CD14-positive monocyte (primary cell): ENCODE measurements around the gene PEX26. TPM values are rescaled to one million over a fixed set of nuclear protein-coding genes. Genes with fewer than 3 reads are reported as not detected.

Source experiments
- DNase-seq, 3 donors: peaks; one replicate each; pipeline ENCODE4 v3.0.0-alpha.2; 2011 to 2022
- H2AFZ ChIP-seq: 2 replicates; pipeline ENCODE4 v1.6.0; 2012; ENCODE audit warnings: mild to moderate bottlenecking, low read depth, low read length, inconsistent platforms; ENCODE audit not compliant: insufficient read depth, poor library complexity, severe bottlenecking
- H3K27ac ChIP-seq, 2 donors: 1 replicate in 1 of 2; 2 replicates in 1 of 2; pipeline ENCODE4 v1.5.1; 2012 to 2013; ENCODE audit warnings: low read length in 2 of 2, control low read depth in 1 of 2, inconsistent platforms in 1 of 2, low read depth in 1 of 2, mild to moderate bottlenecking in 1 of 2
- H3K27me3 ChIP-seq, 2 donors: one replicate each; pipeline versions ENCODE4 v1.6.0 to v1.6.1; 2011 to 2013; ENCODE audit warnings: low read length in 2 of 2; ENCODE audit not compliant: control insufficient read depth in 2 of 2, insufficient read depth in 2 of 2
- H3K36me3 ChIP-seq, 2 donors: replicated peaks in 1 of 2; 1 replicate in 1 of 2; 2 replicates in 1 of 2; pipeline versions ENCODE4 v1.5.1 to v1.6.1; 2012 to 2013; ENCODE audit warnings: low read length in 2 of 2, control low read depth in 1 of 2, inconsistent platforms in 1 of 2, mild to moderate bottlenecking in 1 of 2; ENCODE audit not compliant: insufficient read depth in 2 of 2, control insufficient read depth in 1 of 2
- H3K4me1 ChIP-seq, 2 donors: 1 replicate in 1 of 2; 2 replicates in 1 of 2; pipeline versions ENCODE4 v1.5.1 to v1.6.1; 2012 to 2013; ENCODE audit warnings: low read length in 2 of 2, control low read depth in 1 of 2, inconsistent platforms in 1 of 2, mild to moderate bottlenecking in 1 of 2, moderate library complexity in 1 of 2; ENCODE audit not compliant: insufficient read depth in 2 of 2, control insufficient read depth in 1 of 2
- H3K4me2 ChIP-seq: replicated peaks from 2 replicates; pipeline ENCODE3; 2012; ENCODE audit warnings: low read length, moderate library complexity, mild to moderate bottlenecking; ENCODE audit not compliant: poor library complexity, severe bottlenecking; ENCODE audit errors: extremely low read depth
- H3K4me3 ChIP-seq, 3 experiments: fragments of 200-600 bp in 1 of 3; sonication (generic) in 1 of 3; replicated peaks in 1 of 3; 1 replicate in 2 of 3; 2 replicates in 1 of 3; pipeline ENCODE4 v1.5.1; 2011 to 2013; ENCODE audit warnings: low read length in 3 of 3, mild to moderate bottlenecking in 3 of 3, control low read depth in 2 of 3, low read depth in 2 of 3, inconsistent platforms in 1 of 3, moderate library complexity in 1 of 3
- H3K79me2 ChIP-seq: 2 replicates; pipeline ENCODE4 v1.6.0; 2012; ENCODE audit warnings: mild to moderate bottlenecking, control low read depth, inconsistent platforms, low read length, moderate library complexity; ENCODE audit not compliant: insufficient read depth
- H3K9ac ChIP-seq: 2 replicates; pipeline ENCODE4 v1.6.0; 2017; ENCODE audit warnings: low read length, mild to moderate bottlenecking; ENCODE audit not compliant: insufficient read depth, poor library complexity, severe bottlenecking
- H3K9me3 ChIP-seq, 2 donors: replicated peaks in 1 of 2; 1 replicate in 1 of 2; 2 replicates in 1 of 2; pipeline versions ENCODE4 v1.5.1 to v1.6.1; 2012 to 2013; ENCODE audit warnings: low read length in 2 of 2, control low read depth in 1 of 2; ENCODE audit not compliant: control insufficient read depth in 1 of 2, insufficient read depth in 1 of 2
- H4K20me1 ChIP-seq: 2 replicates; pipeline ENCODE4 v1.6.0; 2012; ENCODE audit warnings: mild to moderate bottlenecking, low read length, control low read depth, moderate library complexity; ENCODE audit not compliant: insufficient read depth
- H3K27ac Mint-ChIP-seq, 7 donors: one replicate each; pipeline ENCODE4 v1.8.0; 2020; ENCODE audit warnings: mild to moderate bottlenecking in 7 of 7, mixed read lengths in 7 of 7, moderate library complexity in 6 of 7, inconsistent platforms in 2 of 7
- H3K27me3 Mint-ChIP-seq, 3 donors: one replicate each; pipeline ENCODE4 v1.8.0; 2021 to 2022; ENCODE audit warnings: low read depth in 3 of 3, mild to moderate bottlenecking in 3 of 3, mixed read lengths in 3 of 3, moderate library complexity in 3 of 3, inconsistent platforms in 1 of 3
- H3K36me3 Mint-ChIP-seq, 2 donors: one replicate each; pipeline ENCODE4 v1.8.0; 2020; ENCODE audit warnings: mixed read lengths in 2 of 2, inconsistent platforms in 1 of 2, mild to moderate bottlenecking in 1 of 2
- H3K4me1 Mint-ChIP-seq: one replicate; pipeline ENCODE4 v1.8.0; 2020; ENCODE audit warnings: mild to moderate bottlenecking, mixed read lengths
- H3K4me3 Mint-ChIP-seq, 2 donors: one replicate each; pipeline ENCODE4 v1.8.0; 2020; ENCODE audit warnings: mild to moderate bottlenecking in 2 of 2, mixed read lengths in 2 of 2, moderate library complexity in 1 of 2
- H3K9me3 Mint-ChIP-seq, 7 donors: one replicate each; pipeline ENCODE4 v1.8.0; 2020 to 2022; ENCODE audit warnings: mixed read lengths in 7 of 7, mild to moderate bottlenecking in 6 of 7, moderate library complexity in 6 of 7, inconsistent platforms in 2 of 7
- WGBS: methylation state at CpG from one replicate; pipeline ENCODE4 v1.1.5; 2013; ENCODE audit warnings: missing lambda C conversion rate; ENCODE audit not compliant: insufficient coverage; 5-methylcytosine and 5-hydroxymethylcytosine counted together
- intact Hi-C, 2 donors: fragments of 100-400 bp; cut with micrococcal nuclease; formaldehyde crosslinking; loops; one replicate each; pipeline versions ENCODE4 v1.15.0 to v1.15.1; 2023
- polyA plus RNA-seq, 3 donors: library from polyadenylated mRNA; depleted of rRNA in 1 of 3; unstranded in 2 of 3; stranded (reverse) in 1 of 3; fragments of 300-500 nt in 2 of 3; fragments of >200 nt in 1 of 3; fragmentation: Illumina TruSeq in 2 of 3; gene quantifications; 1 replicate in 2 of 3; 2 replicates in 1 of 3; pipeline ENCODE4 v1.2.3, GENCODE V29; 2012 to 2021
- TF ChIP-seq, protein P1 (sequence below): fragments of 200-600 bp; IDR thresholded peaks from one replicate; pipeline ENCODE4 v1.8.0; 2022; ENCODE audit warnings: antibody characterized with exemption, mild to moderate bottlenecking

Gene PEX26
- polyA plus RNA-seq, 3 donors, result 3.4 to 8.6 (median 3.7) TPM

DNA sequence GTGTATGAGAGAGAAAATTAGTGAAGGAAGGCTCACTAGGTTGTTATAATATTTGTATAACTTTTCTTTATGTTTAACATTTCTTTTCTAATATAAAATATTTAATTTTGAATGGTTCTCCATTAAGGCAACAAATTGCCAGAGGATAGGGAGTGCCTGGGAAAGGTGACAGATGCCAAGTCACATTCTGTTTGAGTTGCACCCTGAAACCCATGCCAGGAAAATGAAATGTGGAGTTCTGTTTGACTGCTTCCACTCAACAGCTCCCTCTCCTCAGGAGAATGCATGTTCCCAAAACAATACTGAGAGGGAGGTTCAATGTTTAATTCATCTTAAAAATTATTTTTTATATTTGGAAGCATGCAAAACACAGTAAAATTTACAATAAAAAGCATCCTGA lies 66.3 kb downstream of the PEX26 start:
- no peak overlapping the region for H3K4me3 Mint-ChIP-seq
- H3K4me1 ChIP-seq, result peaks cover 13 to 20% of the 10 kb centered on the region in 2 donors
- H3K36me3 ChIP-seq, result no peaks in the 10 kb centered on the region
- no peak overlapping the region for H3K9ac ChIP-seq
- no peaks in the 10 kb centered on the region for H3K79me2 ChIP-seq
- H3K27me3 Mint-ChIP-seq, result peaks cover 5 to 10% (median 9%) of the 10 kb centered on the region in 3 donors
- peaks cover 0 to 4% of the 10 kb centered on the region in 2 donors for H3K36me3 Mint-ChIP-seq
- peaks cover 0 to 13% (median 8%) of the 10 kb centered on the region in 7 donors for H3K9me3 Mint-ChIP-seq
- no peak overlapping the region for H2AFZ ChIP-seq
- H3K27ac Mint-ChIP-seq, result no peak overlapping the region
- intact Hi-C loops, result no loop called here
- H3K4me3 ChIP-seq, result no peak overlapping the region
- H3K27me3 ChIP-seq, result no peaks in the 10 kb centered on the region
- H3K4me2 ChIP-seq, result no peak overlapping the region
- TF ChIP-seq, protein P1, sequence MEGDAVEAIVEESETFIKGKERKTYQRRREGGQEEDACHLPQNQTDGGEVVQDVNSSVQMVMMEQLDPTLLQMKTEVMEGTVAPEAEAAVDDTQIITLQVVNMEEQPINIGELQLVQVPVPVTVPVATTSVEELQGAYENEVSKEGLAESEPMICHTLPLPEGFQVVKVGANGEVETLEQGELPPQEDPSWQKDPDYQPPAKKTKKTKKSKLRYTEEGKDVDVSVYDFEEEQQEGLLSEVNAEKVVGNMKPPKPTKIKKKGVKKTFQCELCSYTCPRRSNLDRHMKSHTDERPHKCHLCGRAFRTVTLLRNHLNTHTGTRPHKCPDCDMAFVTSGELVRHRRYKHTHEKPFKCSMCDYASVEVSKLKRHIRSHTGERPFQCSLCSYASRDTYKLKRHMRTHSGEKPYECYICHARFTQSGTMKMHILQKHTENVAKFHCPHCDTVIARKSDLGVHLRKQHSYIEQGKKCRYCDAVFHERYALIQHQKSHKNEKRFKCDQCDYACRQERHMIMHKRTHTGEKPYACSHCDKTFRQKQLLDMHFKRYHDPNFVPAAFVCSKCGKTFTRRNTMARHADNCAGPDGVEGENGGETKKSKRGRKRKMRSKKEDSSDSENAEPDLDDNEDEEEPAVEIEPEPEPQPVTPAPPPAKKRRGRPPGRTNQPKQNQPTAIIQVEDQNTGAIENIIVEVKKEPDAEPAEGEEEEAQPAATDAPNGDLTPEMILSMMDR, result no peak
- DNase-seq, result no peak
- H4K20me1 ChIP-seq, result no peaks in the 10 kb centered on the region
- peaks cover 18% of the 10 kb centered on the region for H3K4me1 Mint-ChIP-seq
- H3K9me3 ChIP-seq, result peaks cover 6 to 11% of the 10 kb centered on the region in 2 donors
- H3K27ac ChIP-seq, result no peak overlapping the region

DNA sequence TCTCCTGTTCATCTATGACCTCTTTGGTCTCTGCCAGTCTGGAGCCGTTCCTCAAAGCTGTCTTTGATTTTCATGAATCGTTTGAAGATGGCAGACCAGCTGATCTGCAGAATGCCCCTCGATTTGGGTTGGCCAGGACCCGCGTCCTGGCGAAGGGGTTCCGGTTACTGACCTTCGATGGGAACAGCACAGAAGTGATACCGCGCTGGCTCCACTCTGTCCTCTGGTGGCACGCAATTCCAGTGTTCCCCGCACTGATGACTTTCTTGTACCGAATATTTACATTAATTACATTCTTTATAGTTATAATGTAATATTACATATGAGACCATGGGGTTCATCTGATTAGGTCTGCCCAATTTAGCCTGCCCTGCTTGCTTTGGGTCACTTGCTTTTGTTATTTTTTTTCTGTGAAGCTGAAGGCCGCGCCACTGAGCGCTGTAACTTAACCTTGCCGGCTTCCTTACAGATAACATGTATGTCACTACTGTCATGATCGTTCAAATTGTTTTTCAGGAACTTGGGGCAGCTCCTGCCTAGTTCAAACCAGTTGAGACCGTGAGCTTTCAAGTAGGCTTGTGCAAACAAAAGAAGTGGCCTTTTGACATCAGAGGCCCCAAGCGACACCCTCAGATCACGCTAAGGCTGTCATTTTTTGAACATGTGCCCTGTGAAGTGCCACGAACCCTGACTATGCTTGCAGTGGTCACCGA lies 68.0 kb downstream of the PEX26 start:
- Mint-ChIP-seq H3K9me3 (peaks cover 0 to 9% (median 6%) of the 10 kb centered on the region in 7 donors), H3K4me3 (no peak overlapping the region), H3K36me3 (peaks cover 0 to 4% of the 10 kb centered on the region in 2 donors), H3K4me1 (peaks cover 30% of the 10 kb centered on the region), H3K27me3 (peaks cover 6 to 8% (median 6%) of the 10 kb centered on the region in 3 donors), H3K27ac (peak overlapping the region in 2 of 7 donors; percentile 37 to 59)
- WGBS, result 90% methylated on average over 17 of the region's 23 CpGs
- no peak for DNase-seq
- H3K79me2 ChIP-seq, result no peaks in the 10 kb centered on the region
- no peak overlapping the region for H2AFZ ChIP-seq
- intact Hi-C loops, result no loop called here
- no peak overlapping the region for H3K4me2 ChIP-seq
- no peak overlapping the region for H3K4me3 ChIP-seq
- H3K9me3 ChIP-seq, result peaks cover 6 to 8% of the 10 kb centered on the region in 2 donors
- H3K4me1 ChIP-seq, result peaks cover 16 to 36% of the 10 kb centered on the region in 2 donors
- no peak overlapping the region for H3K27ac ChIP-seq
- no peaks in the 10 kb centered on the region for H3K27me3 ChIP-seq
- TF ChIP-seq, protein P1, result no peak
- H4K20me1 ChIP-seq, result no peaks in the 10 kb centered on the region
- no peaks in the 10 kb centered on the region for H3K36me3 ChIP-seq
- no peak overlapping the region for H3K9ac ChIP-seq
